K562 (cell line): ENCODE data around the gene PPOX. TPM values are rescaled to one million over a fixed set of nuclear protein-coding genes. Genes with fewer than 3 reads are reported as not detected.
A peak's percentile ranks its signal among the peaks of the same experiment; 100 is the strongest.

Experiments used
- CREB3 ChIP-seq: fragments of 450-650 bp; conservative IDR thresholded peaks from 2 replicates; pipeline ENCODE4 v1.6.1; 2016; ENCODE audit warnings: missing genetic modification characterization, low read depth, mild to moderate bottlenecking, missing compliant biosample characterization, moderate library complexity
- CTBP1 ChIP-seq: fragments of 450-650 bp; IDR thresholded peaks from 2 replicates; pipeline ENCODE4 v1.6.1; 2016; ENCODE audit warnings: borderline replicate concordance
- CUX1 ChIP-seq: fragments of 200-800 bp; sonication (Bioruptor generic); IDR thresholded peaks from 2 replicates; pipeline ENCODE4 v1.6.1; 2016; ENCODE audit warnings: missing genetic modification characterization, missing compliant biosample characterization
- GATAD2A ChIP-seq: fragments of 450-650 bp; IDR thresholded peaks from 2 replicates; pipeline ENCODE4 v1.6.1; 2017
- HBP1 ChIP-seq: fragments of 450-650 bp; formaldehyde crosslinking; IDR thresholded peaks from 2 replicates; pipeline ENCODE4 v1.4.0; 2022; ENCODE audit warnings: missing genetic modification characterization
- HDAC8 ChIP-seq: fragments of 450-650 bp; IDR thresholded peaks from 2 replicates; pipeline ENCODE4 v1.6.1; 2016; ENCODE audit warnings: mild to moderate bottlenecking, missing genetic modification characterization, moderate library complexity, missing compliant biosample characterization
- PATZ1 ChIP-seq: fragments of 250-450 bp; sonication (Bioruptor Pico); IDR thresholded peaks from 2 replicates; pipeline ENCODE4 v1.5.0; 2020; ENCODE audit warnings: mild to moderate bottlenecking, borderline replicate concordance
- TCF15 ChIP-seq: fragments of 250-450 bp; sonication (Bioruptor Pico); IDR thresholded peaks from 2 replicates; pipeline ENCODE4 v1.8.0; 2022; ENCODE audit warnings: moderate library complexity, mild to moderate bottlenecking, inconsistent platforms
- TEAD4 ChIP-seq, 2 experiments: sonication (generic) in 1 of 2; formaldehyde crosslinking in 1 of 2; IDR thresholded peaks; 2 replicates each; pipeline versions ENCODE4 v1.6.1 to v1.8.0; 2012 to 2022; ENCODE audit warnings: borderline replicate concordance in 1 of 2, inconsistent platforms in 1 of 2, low read length in 1 of 2, mild to moderate bottlenecking in 1 of 2, missing genetic modification reagents in 1 of 2
- ZNF436 ChIP-seq: fragments of 250-450, 450-650 bp; sonication (Bioruptor Pico); formaldehyde crosslinking; IDR thresholded peaks from 2 replicates; pipeline ENCODE4 v1.7.0; 2020; ENCODE audit warnings: mild to moderate bottlenecking
- ZNF444 ChIP-seq: fragments of 250-450 bp; sonication (Bioruptor Pico); IDR thresholded peaks from 2 replicates; pipeline ENCODE4 v1.4.0; 2020; ENCODE audit warnings: mild to moderate bottlenecking, moderate library complexity
- ZNF717 ChIP-seq: fragments of 250-450 bp; sonication (Bioruptor Pico); IDR thresholded peaks from 2 replicates; pipeline ENCODE4 v1.5.0; 2021
- ZNF766 ChIP-seq: fragments of 200-800 bp; sonication (Bioruptor generic); conservative IDR thresholded peaks from 2 replicates; pipeline ENCODE4 v1.6.1; 2016; ENCODE audit warnings: missing genetic modification characterization, missing compliant biosample characterization
- polyA plus RNA-seq, 8 experiments: library from polyadenylated mRNA; depleted of rRNA in 4 of 8; stranded (reverse) in 5 of 8; unstranded in 3 of 8; fragments of >200 nt; fragmentation: Nextera tagmentation in 2 of 8; fragmentation: Illumina TruSeq in 1 of 8; extraction: Ambion mirVana in 2 of 8; extraction: Trizol in 1 of 8; gene quantifications; 2 replicates each; pipeline versions ENCODE4 v1.2.1 to v1.2.3, GENCODE V29; 2011 to 2014; ENCODE audit warnings: inconsistent platforms in 1 of 8, missing spikeins in 1 of 8
- total RNA-seq, 7 experiments: library from RNA; depleted of rRNA in 6 of 7; stranded (reverse); fragments of >200 nt in 6 of 7; fragmentation: Illumina TruSeq in 2 of 7; extraction: Trizol in 2 of 7; gene quantifications; 2 replicates each; pipeline versions ENCODE4 v1.2.1 to v1.2.3, GENCODE V29; 2011 to 2021; ENCODE audit warnings: low replicate concordance in 1 of 7

Gene PPOX
- total and polyA plus RNA-seq, 9 of the 15 experiments (the other 6 are each of a cell fraction or from before 2014, with no cell fraction given): 17.0 to 57.1 (median 38.9) TPM

- TF ChIP-seq ZNF444 (no peak), ZNF717 (CRISPR knock-in tag) (no peak), HDAC8 (tag) (no peak), CUX1 (CRISPR knock-in tag) (no peak), ZNF436 (no peak), GATAD2A (no peak), ZNF766 (CRISPR knock-in tag) (peak; percentile 86; the same call in 1 of the 2 replicates), TEAD4 (IDR thresholded peaks at IDR 0.05; ENCODE audit: low read length) (peak; percentile 39; the same call in 1 of the 2 replicates), TEAD4 (CRISPR knock-in tag; IDR thresholded peaks at IDR 0.05; ENCODE audit: borderline replicate concordance) (no peak), PATZ1 (no peak), CTBP1 (peak; percentile 80), CREB3 (0 out of 2 replicates have a peak, but pooled peaks have one; percentile 57), HBP1 (CRISPR knock-in tag) (0 out of 2 replicates have a peak, but pooled peaks have one; percentile 58), TCF15 (CRISPR knock-in tag) (no peak)
Observed at GRCh38 chr1:161177112-161177935, 11.1 kb downstream of the PPOX start, which contains the start of gene B4GALT3 (continued).
